ENCODE measurements around the gene RAB4A. TPM values are rescaled to one million over a fixed set of nuclear protein-coding genes. Genes with fewer than 3 reads are reported as not detected.

The RAB4A gene
- total and polyA plus RNA-seq, 9 of the 15 experiments (the other 6 are each of a cell fraction or from before 2014, with no cell fraction given): 8.3 to 61.0 (median 26.7) TPM

DNA sequence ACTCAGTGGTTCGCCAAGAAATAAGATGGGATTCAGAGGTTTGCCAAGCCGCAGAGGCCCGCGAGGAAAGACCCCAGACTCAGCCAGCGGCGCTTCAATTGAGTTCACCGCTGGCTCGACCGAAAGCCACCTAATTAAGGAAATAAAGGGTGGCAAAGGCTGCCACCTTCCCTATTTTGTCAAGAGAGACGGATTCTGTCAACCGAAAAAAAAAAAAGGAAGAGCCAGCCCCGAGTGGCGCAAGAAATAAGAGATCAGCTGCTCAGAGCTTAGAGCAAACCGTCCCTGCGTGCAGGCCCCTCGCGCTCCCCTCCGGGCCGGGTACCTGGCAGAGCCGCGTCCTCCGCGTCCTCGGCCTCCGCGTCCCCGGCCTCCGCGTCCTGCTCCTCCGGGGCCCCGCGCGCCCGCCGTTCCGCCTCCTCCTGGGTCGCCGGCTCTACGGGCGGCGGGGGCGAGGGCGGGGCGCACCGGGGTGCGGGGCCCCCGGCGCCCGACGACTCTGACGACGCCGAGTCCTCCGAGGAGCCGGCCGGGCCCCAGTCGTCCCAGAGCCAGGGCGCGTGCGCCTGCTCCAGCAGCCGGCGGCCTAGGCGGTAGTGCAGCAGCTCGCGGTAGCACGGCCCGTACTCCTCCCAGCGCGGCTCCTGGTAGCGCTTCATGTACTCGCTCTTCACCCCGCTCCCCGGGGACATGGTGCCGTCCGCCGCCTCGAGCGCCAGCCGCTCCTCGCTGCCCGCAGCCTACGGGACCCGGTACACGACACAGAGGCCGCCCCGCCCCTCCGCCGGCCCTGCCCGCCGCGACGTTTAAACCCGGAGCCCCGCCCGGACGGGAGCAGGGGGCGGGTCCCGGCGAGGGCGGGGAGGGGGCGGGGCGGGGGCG, 71.1 kb downstream of the RAB4A start (continued):
- TF ChIP-seq, protein P1, sequence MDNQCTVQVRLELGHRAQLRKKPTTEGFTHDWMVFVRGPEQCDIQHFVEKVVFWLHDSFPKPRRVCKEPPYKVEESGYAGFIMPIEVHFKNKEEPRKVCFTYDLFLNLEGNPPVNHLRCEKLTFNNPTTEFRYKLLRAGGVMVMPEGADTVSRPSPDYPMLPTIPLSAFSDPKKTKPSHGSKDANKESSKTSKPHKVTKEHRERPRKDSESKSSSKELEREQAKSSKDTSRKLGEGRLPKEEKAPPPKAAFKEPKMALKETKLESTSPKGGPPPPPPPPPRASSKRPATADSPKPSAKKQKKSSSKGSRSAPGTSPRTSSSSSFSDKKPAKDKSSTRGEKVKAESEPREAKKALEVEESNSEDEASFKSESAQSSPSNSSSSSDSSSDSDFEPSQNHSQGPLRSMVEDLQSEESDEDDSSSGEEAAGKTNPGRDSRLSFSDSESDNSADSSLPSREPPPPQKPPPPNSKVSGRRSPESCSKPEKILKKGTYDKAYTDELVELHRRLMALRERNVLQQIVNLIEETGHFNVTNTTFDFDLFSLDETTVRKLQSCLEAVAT (IDR thresholded peaks at IDR 0.05): no peak
- TF ChIP-seq HMG20A (CRISPR knock-in tag; conservative IDR thresholded peaks at IDR 0.05) (no peak), ZNF282 (CRISPR knock-in tag; IDR thresholded peaks at IDR 0.05) (no peak), ZNF408 (CRISPR knock-in tag; IDR thresholded peaks at IDR 0.05; ENCODE audit: low read depth) (no peak), SMAD2 (IDR thresholded peaks at IDR 0.05; ENCODE audit: low read depth, low read length) (no peak), U2AF2 (optimal IDR thresholded peaks at IDR 0.05; ENCODE audit: low read depth, low read length) (no peak), L3MBTL2 (IDR thresholded peaks at IDR 0.05) (peak; percentile 47), CHD2 (IDR thresholded peaks at IDR 0.05; ENCODE audit: low read depth, low read length) (no peak), TOE1 (IDR thresholded peaks at IDR 0.05; ENCODE audit: borderline replicate concordance) (no peak), TOE1 (CRISPR knock-in tag; IDR thresholded peaks at IDR 0.05; ENCODE audit: borderline replicate concordance, low read depth) (no peak), NFE2 (IDR thresholded peaks at IDR 0.05; ENCODE audit: low read depth) (no peak), RFX5 (IDR thresholded peaks at IDR 0.05; ENCODE audit: low read depth, low read length) (no peak), BHLHE40 (IDR thresholded peaks at IDR 0.05; ENCODE audit: low read length) (no peak), PHF8 (IDR thresholded peaks at IDR 0.05; ENCODE audit: borderline replicate concordance, low read length) (peak; percentile 86; the same call in 1 of the 2 replicates)
- TF ChIP-seq, protein P2, sequence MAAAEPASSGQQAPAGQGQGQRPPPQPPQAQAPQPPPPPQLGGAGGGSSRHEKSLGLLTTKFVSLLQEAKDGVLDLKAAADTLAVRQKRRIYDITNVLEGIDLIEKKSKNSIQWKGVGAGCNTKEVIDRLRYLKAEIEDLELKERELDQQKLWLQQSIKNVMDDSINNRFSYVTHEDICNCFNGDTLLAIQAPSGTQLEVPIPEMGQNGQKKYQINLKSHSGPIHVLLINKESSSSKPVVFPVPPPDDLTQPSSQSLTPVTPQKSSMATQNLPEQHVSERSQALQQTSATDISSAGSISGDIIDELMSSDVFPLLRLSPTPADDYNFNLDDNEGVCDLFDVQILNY (CRISPR knock-in tag; IDR thresholded peaks at IDR 0.05): 0 out of 2 replicates have a peak, but pooled peaks have one; percentile 42
- TF ChIP-seq, protein P3, sequence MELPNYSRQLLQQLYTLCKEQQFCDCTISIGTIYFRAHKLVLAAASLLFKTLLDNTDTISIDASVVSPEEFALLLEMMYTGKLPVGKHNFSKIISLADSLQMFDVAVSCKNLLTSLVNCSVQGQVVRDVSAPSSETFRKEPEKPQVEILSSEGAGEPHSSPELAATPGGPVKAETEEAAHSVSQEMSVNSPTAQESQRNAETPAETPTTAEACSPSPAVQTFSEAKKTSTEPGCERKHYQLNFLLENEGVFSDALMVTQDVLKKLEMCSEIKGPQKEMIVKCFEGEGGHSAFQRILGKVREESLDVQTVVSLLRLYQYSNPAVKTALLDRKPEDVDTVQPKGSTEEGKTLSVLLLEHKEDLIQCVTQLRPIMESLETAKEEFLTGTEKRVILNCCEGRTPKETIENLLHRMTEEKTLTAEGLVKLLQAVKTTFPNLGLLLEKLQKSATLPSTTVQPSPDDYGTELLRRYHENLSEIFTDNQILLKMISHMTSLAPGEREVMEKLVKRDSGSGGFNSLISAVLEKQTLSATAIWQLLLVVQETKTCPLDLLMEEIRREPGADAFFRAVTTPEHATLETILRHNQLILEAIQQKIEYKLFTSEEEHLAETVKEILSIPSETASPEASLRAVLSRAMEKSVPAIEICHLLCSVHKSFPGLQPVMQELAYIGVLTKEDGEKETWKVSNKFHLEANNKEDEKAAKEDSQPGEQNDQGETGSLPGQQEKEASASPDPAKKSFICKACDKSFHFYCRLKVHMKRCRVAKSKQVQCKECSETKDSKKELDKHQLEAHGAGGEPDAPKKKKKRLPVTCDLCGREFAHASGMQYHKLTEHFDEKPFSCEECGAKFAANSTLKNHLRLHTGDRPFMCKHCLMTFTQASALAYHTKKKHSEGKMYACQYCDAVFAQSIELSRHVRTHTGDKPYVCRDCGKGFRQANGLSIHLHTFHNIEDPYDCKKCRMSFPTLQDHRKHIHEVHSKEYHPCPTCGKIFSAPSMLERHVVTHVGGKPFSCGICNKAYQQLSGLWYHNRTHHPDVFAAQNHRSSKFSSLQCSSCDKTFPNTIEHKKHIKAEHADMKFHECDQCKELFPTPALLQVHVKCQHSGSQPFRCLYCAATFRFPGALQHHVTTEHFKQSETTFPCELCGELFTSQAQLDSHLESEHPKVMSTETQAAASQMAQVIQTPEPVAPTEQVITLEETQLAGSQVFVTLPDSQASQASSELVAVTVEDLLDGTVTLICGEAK (IDR thresholded peaks at IDR 0.05): no peak
- TF ChIP-seq, protein P3 (CRISPR knock-in tag; IDR thresholded peaks at IDR 0.05): no peak
